ENCODE results near the gene ATP11A.
"Not testable (repeated sequence)": the region's sequence is repeated elsewhere in the genome, so short reads cannot be mapped to it uniquely, and the experiment has no call there.

ATP11A gene

GRCh38 chr13:112838842-112839117 lies 148.9 kb downstream of the ATP11A start:
- peaks cover 86% of the 10 kb centered on the region for H3K36me3 ChIP-seq (ENCODE audit: insufficient read depth, low read length)
- TF ChIP-seq EZH2 (IDR thresholded peaks at IDR 0.05; ENCODE audit: borderline replicate concordance, low read depth, low read length, severe bottlenecking) = no peak
- TF ChIP-seq CTCF (IDR thresholded peaks at IDR 0.05; ENCODE audit: borderline replicate concordance, extremely low read depth, low read length, poor library complexity, severe bottlenecking) = no peak
- H2AFZ ChIP-seq (ENCODE audit: low read depth, low read length) = no peak overlapping the region
- H4K20me1 ChIP-seq (ENCODE audit: insufficient read depth, low read length) = no peaks in the 10 kb centered on the region; the same call in 1 of the 2 replicates
- ATAC-seq (ENCODE audit: insufficient read depth, low read depth) (no peak), DNase-seq (no peak)
- H3K79me2 ChIP-seq (ENCODE audit: insufficient read depth, low read length) = no peaks in the 10 kb centered on the region
- H3K9me3 ChIP-seq (ENCODE audit: insufficient read depth, low read length, severe bottlenecking) = no peaks in the 10 kb centered on the region
- H3K27me3 ChIP-seq (ENCODE audit: insufficient read depth, low read length, poor library complexity) = no peaks in the 10 kb centered on the region
- no peak overlapping the region for H3K4me2 ChIP-seq (ENCODE audit: insufficient read depth, low read length)
- no peak overlapping the region for H3K27ac ChIP-seq (ENCODE audit: low read length)
- H3K4me1 ChIP-seq (ENCODE audit: insufficient read depth, low read length) = no peaks in the 10 kb centered on the region
- no peak overlapping the region for H3K4me3 ChIP-seq (ENCODE audit: low read depth in 1 of 2, low read length in 2 of 2)
- no peak overlapping the region for H3K9ac ChIP-seq (ENCODE audit: low read depth, low read length)

GRCh38 chr13:112839356-112840105 lies 149.7 kb downstream of the ATP11A start:
- no peaks in the 10 kb centered on the region for H3K79me2 ChIP-seq (ENCODE audit: insufficient read depth, low read length)
- TF ChIP-seq CTCF (IDR thresholded peaks at IDR 0.05; ENCODE audit: borderline replicate concordance, extremely low read depth, low read length, poor library complexity, severe bottlenecking) (no peak), EZH2 (IDR thresholded peaks at IDR 0.05; ENCODE audit: borderline replicate concordance, low read depth, low read length, severe bottlenecking) (no peak)
- peaks cover 86% of the 10 kb centered on the region for H3K36me3 ChIP-seq (ENCODE audit: insufficient read depth, low read length)
- H4K20me1 ChIP-seq (ENCODE audit: insufficient read depth, low read length) = no peaks in the 10 kb centered on the region; the same call in 1 of the 2 replicates
- no peak overlapping the region for H2AFZ ChIP-seq (ENCODE audit: low read depth, low read length)
- DNase-seq = peak; percentile 26
- no peaks in the 10 kb centered on the region for H3K9me3 ChIP-seq (ENCODE audit: insufficient read depth, low read length, severe bottlenecking)
- H3K4me3 ChIP-seq (ENCODE audit: low read depth in 1 of 2, low read length in 2 of 2) = no peak overlapping the region
- ATAC-seq (ENCODE audit: insufficient read depth, low read depth) = peak; percentile 52; the same call in 1 of the 3 replicates
- no peak overlapping the region for H3K4me2 ChIP-seq (ENCODE audit: insufficient read depth, low read length)
- H3K27me3 ChIP-seq (ENCODE audit: insufficient read depth, low read length, poor library complexity) = no peaks in the 10 kb centered on the region
- H3K4me1 ChIP-seq (ENCODE audit: insufficient read depth, low read length) = no peaks in the 10 kb centered on the region
- H3K9ac ChIP-seq (ENCODE audit: low read depth, low read length) = no peak overlapping the region
- H3K27ac ChIP-seq (ENCODE audit: low read length) = no peak overlapping the region

GRCh38 chr13:112840472-112841302 lies 150.8 kb downstream of the ATP11A start:
- Histone ChIP-seq H3K27ac (ENCODE audit: low read length) (no peak overlapping the region), H3K4me2 (ENCODE audit: insufficient read depth, low read length) (no peak overlapping the region), H4K20me1 (ENCODE audit: insufficient read depth, low read length) (no peaks in the 10 kb centered on the region; the same call in 1 of the 2 replicates), H3K4me1 (ENCODE audit: insufficient read depth, low read length) (no peaks in the 10 kb centered on the region), H3K79me2 (ENCODE audit: insufficient read depth, low read length) (no peaks in the 10 kb centered on the region), H3K9me3 (ENCODE audit: insufficient read depth, low read length, severe bottlenecking) (no peaks in the 10 kb centered on the region), H3K27me3 (ENCODE audit: insufficient read depth, low read length, poor library complexity) (no peaks in the 10 kb centered on the region), H2AFZ (ENCODE audit: low read depth, low read length) (no peak overlapping the region), H3K4me3 (ENCODE audit: low read depth in 1 of 2, low read length in 2 of 2) (no peak overlapping the region), H3K9ac (ENCODE audit: low read depth, low read length) (no peak overlapping the region), H3K36me3 (ENCODE audit: insufficient read depth, low read length) (peaks cover 79% of the 10 kb centered on the region)
- no peak for DNase-seq
- TF ChIP-seq EZH2 (IDR thresholded peaks at IDR 0.05; ENCODE audit: borderline replicate concordance, low read depth, low read length, severe bottlenecking) = no peak
- no peak for TF ChIP-seq CTCF (IDR thresholded peaks at IDR 0.05; ENCODE audit: borderline replicate concordance, extremely low read depth, low read length, poor library complexity, severe bottlenecking)
- ATAC-seq (ENCODE audit: insufficient read depth, low read depth) = no peak

- not testable (repeated sequence) for H3K27ac ChIP-seq (ENCODE audit: low read length); H3K4me2 ChIP-seq (ENCODE audit: insufficient read depth, low read length); H3K27me3 ChIP-seq (ENCODE audit: insufficient read depth, low read length, poor library complexity); H3K4me3 ChIP-seq (ENCODE audit: low read depth in 1 of 2, low read length in 2 of 2); H2AFZ ChIP-seq (ENCODE audit: low read depth, low read length); H3K79me2 ChIP-seq (ENCODE audit: insufficient read depth, low read length); H3K9ac ChIP-seq (ENCODE audit: low read depth, low read length); H3K9me3 ChIP-seq (ENCODE audit: insufficient read depth, low read length, severe bottlenecking); ATAC-seq (ENCODE audit: insufficient read depth, low read depth); DNase-seq; H3K4me1 ChIP-seq (ENCODE audit: insufficient read depth, low read length); H4K20me1 ChIP-seq (ENCODE audit: insufficient read depth, low read length)
- peaks cover 78% of the 10 kb centered on the region for H3K36me3 ChIP-seq (ENCODE audit: insufficient read depth, low read length)
These were observed 151.6 kb downstream of the ATP11A start for GRCh38 chr13:112841303-112842015.

Measured in DND-41 (cell line).